GM10266 (cell line): ENCODE measurements around the gene CINP.
"Not testable (repeated sequence)": the region's sequence is repeated elsewhere in the genome, so short reads cannot be mapped to it uniquely, and the experiment has no call there.

ENCODE experiments used
- DNase-seq: peaks from one replicate; pipeline ENCODE4 v3.0.0; 2012; ENCODE audit errors: extremely low spot score
- CTCF ChIP-seq: IDR thresholded peaks from 2 replicates; pipeline ENCODE4 v1.5.1; 2012; ENCODE audit warnings: mild to moderate bottlenecking, low read depth; ENCODE audit not compliant: control insufficient read depth, insufficient read depth; ENCODE audit errors: missing control alignments

The CINP gene

GRCh38 chr14:102356280-102356679, 6.4 kb downstream of the CINP start:
- no peak for DNase-seq
- TF ChIP-seq CTCF = no peak

- DNase-seq = no peak
- TF ChIP-seq CTCF = no peak
Measured at GRCh38 chr14:102353126-102353619, 9.5 kb downstream of the CINP start.

- no peak for TF ChIP-seq CTCF
- no peak for DNase-seq
Measured at GRCh38 chr14:102352213-102352612, 10.5 kb downstream of the CINP start.

GRCh38 chr14:102351593-102351992, 11.1 kb downstream of the CINP start:
- DNase-seq = not testable (repeated sequence)

- no peak for TF ChIP-seq CTCF
- DNase-seq = no peak
Measured at GRCh38 chr14:102351023-102351422, 11.7 kb downstream of the CINP start.

DNA sequence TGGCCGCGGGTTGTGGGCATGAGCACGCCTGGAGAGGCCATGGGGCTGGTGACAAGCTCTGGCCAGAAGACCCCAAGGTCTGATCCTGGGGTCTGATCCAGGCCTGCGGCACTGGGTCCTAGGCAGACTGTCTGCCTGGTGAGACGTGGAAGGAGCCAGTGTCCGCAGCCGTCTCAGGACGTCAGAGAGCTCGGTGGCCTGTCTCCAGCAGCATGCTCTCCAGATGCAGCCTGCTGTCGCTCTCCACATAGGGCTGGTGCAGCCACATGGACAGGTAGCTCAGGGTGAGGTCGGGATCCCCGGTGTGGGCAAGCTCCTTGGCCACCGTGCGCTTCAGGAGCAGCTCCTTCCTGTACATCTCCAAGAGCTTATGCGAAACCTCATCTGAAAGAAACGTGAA, 14.3 kb downstream of the CINP start:
- no peak for TF ChIP-seq CTCF
- DNase-seq = no peak

DNA sequence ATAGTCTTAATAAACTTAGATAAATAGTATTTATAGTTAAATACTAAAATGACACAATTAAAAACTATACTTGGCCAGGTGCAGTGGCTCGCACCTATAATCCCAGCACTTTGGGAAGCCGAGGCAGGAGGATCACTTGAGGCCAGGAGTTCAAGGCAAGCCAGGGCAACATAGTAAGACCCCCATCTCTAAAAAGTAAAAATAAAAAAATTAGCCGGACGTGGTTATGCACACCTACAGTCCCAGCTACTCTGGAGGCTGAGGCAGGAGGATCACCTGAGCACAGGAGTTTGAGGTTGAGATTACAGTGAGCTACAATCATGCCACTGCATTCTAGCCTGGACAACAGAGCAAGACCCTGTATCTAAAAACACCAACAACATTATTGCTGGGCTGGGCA, 16.0 kb downstream of the CINP start:
- no peak for TF ChIP-seq CTCF

DNA sequence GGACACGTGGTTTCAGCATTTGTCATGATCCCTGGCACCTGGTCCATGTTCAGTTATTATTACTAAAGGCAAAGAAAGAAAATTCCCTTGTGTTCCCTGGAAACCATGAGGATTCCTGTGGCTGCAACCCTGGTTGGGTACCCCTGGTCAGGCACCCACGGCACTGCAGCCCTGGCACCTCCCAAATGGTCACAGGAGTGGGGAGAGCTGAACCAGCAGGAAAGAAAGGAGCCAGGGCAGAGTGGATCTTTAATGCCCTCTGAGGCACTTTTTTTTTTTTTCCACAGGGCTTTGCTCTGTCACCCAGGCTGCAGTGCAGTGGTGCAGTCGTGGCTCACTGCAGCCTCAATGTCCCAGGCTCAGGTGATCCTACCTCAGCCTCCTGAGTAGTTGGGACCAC, 17.5 kb downstream of the CINP start:
- TF ChIP-seq CTCF = no peak
- DNase-seq = no peak

More for the DNA sequence above, 16.0 kb downstream of the CINP start:
- no peak for DNase-seq
